Subcutaneous abdominal adipose tissue (tissue), 5 donors: ENCODE data around the gene CISH.

Experiments used
- H3K27ac ChIP-seq: one replicate; pipeline ENCODE4 v1.7.0; 2013; ENCODE audit warnings: low read depth, mild to moderate bottlenecking, inconsistent platforms, low read length, moderate library complexity
- H3K27me3 ChIP-seq, 5 donors: one replicate each; pipeline ENCODE4 v1.7.0; 2013; ENCODE audit warnings: low read length in 5 of 5, inconsistent platforms in 1 of 5; ENCODE audit not compliant: control insufficient read depth in 5 of 5, insufficient read depth in 4 of 5
- H3K36me3 ChIP-seq, 5 donors: one replicate each; pipeline ENCODE4 v1.7.0; 2013; ENCODE audit warnings: low read length in 5 of 5; ENCODE audit not compliant: control insufficient read depth in 5 of 5, insufficient read depth in 5 of 5
- H3K4me1 ChIP-seq, 5 donors: one replicate each; pipeline ENCODE4 v1.7.0; 2013; ENCODE audit warnings: low read length in 5 of 5, mild to moderate bottlenecking in 3 of 5, moderate library complexity in 1 of 5; ENCODE audit not compliant: control insufficient read depth in 5 of 5, insufficient read depth in 5 of 5
- H3K4me3 ChIP-seq, 5 donors: one replicate each; pipeline ENCODE4 v1.7.0; 2013; ENCODE audit warnings: low read length in 5 of 5, low read depth in 1 of 5
- H3K9ac ChIP-seq, 5 donors: one replicate each; pipeline ENCODE4 v1.7.0; 2013; ENCODE audit warnings: low read length in 5 of 5, mild to moderate bottlenecking in 4 of 5, moderate library complexity in 3 of 5
- H3K9me3 ChIP-seq, 5 donors: one replicate each; pipeline ENCODE4 v1.7.0; 2013; ENCODE audit warnings: low read length in 5 of 5; ENCODE audit not compliant: control insufficient read depth in 5 of 5
- donor health status: healthy.
- donor health status: healthy.
- donor health status: healthy.
- donor health status: healthy.
- donor health status: healthy.

Gene CISH

GRCh38 chr3:50567386-50568167, 44.0 kb downstream of the CISH start, which contains the start of gene C3orf18:
C3orf18 (minus strand) TSS chr3:50567747; CDS start chr3:50565699, 2,048 bp downstream.
- peak within 1 kb of the TSS; percentile 81 for H3K27ac ChIP-seq
- H3K27me3 ChIP-seq, result no peaks in the 10 kb centered on the region
- H3K9ac ChIP-seq, result peak within 1 kb of the TSS in 4 of 5 donors; percentile 70 to 84 (median 80)
- peak within 1 kb of the TSS; percentile 63 to 95 (median 81) for H3K4me3 ChIP-seq
- no peaks in the 10 kb centered on the region for H3K9me3 ChIP-seq
- H3K36me3 ChIP-seq, result peaks cover 0 to 11% (median 3%) of the 10 kb centered on the region in 5 donors
- peaks cover 6 to 48% (median 43%) of the 10 kb centered on the region in 5 donors for H3K4me1 ChIP-seq

- no peaks in the 10 kb centered on the region for H3K27me3 ChIP-seq
- no peaks in the 10 kb centered on the region for H3K9me3 ChIP-seq
- H3K4me1 ChIP-seq, result peaks cover 4 to 42% (median 38%) of the 10 kb centered on the region in 5 donors
- H3K4me3 ChIP-seq, result peak overlapping the region; percentile 52 to 81 (median 69)
- H3K36me3 ChIP-seq, result peaks cover 0 to 9% (median 0%) of the 10 kb centered on the region in 5 donors
- peak overlapping the region in 4 of 5 donors; percentile 63 to 84 (median 75) for H3K9ac ChIP-seq
- peak overlapping the region; percentile 23 for H3K27ac ChIP-seq
Observed at GRCh38 chr3:50567011-50567385, 44.6 kb downstream of the CISH start.

GRCh38 chr3:50564321-50564720, 47.3 kb downstream of the CISH start:
- no peak overlapping the region for H3K27ac ChIP-seq

GRCh38 chr3:50563867-50564266, 47.7 kb downstream of the CISH start:
- Histone ChIP-seq H3K4me1 (peaks cover 4 to 25% (median 22%) of the 10 kb centered on the region in 5 donors), H3K27me3 (no peaks in the 10 kb centered on the region), H3K9me3 (no peaks in the 10 kb centered on the region), H3K27ac (no peak overlapping the region), H3K4me3 (no peak overlapping the region), H3K9ac (peak overlapping the region in 1 of 5 donors; percentile 3), H3K36me3 (peaks cover 0 to 7% (median 4%) of the 10 kb centered on the region in 5 donors)

More at GRCh38 chr3:50564321-50564720, 47.3 kb downstream of the CISH start:
- H3K36me3 ChIP-seq, result peaks cover 0 to 5% (median 4%) of the 10 kb centered on the region in 5 donors
- no peak overlapping the region for H3K9ac ChIP-seq
- no peak overlapping the region for H3K4me3 ChIP-seq
- H3K9me3 ChIP-seq, result no peaks in the 10 kb centered on the region
- no peaks in the 10 kb centered on the region for H3K27me3 ChIP-seq
- peaks cover 4 to 28% (median 23%) of the 10 kb centered on the region in 5 donors for H3K4me1 ChIP-seq

- H3K36me3 ChIP-seq, result peaks cover 0 to 10% (median 4%) of the 10 kb centered on the region in 5 donors
- H3K27ac ChIP-seq, result no peak overlapping the region
- H3K27me3 ChIP-seq, result no peaks in the 10 kb centered on the region
- H3K9ac ChIP-seq, result no peak overlapping the region
- peaks cover 4 to 15% (median 12%) of the 10 kb centered on the region in 5 donors for H3K4me1 ChIP-seq
- H3K9me3 ChIP-seq, result no peaks in the 10 kb centered on the region
- H3K4me3 ChIP-seq, result no peak overlapping the region
Observed at GRCh38 chr3:50562861-50563260, 48.7 kb downstream of the CISH start.

- Histone ChIP-seq H3K9ac (no peak overlapping the region), H3K4me1 (no peaks in the 10 kb centered on the region), H3K36me3 (peaks cover 0 to 10% (median 2%) of the 10 kb centered on the region in 5 donors), H3K27me3 (peaks cover 0 to 7% (median 4%) of the 10 kb centered on the region in 5 donors), H3K27ac (no peak overlapping the region), H3K4me3 (no peak overlapping the region), H3K9me3 (no peaks in the 10 kb centered on the region)
Observed at GRCh38 chr3:50559702-50560101, 51.9 kb downstream of the CISH start.

GRCh38 chr3:50557915-50558314, 53.7 kb downstream of the CISH start:
- H3K9ac ChIP-seq, result no peak overlapping the region
- H3K27ac ChIP-seq, result no peak overlapping the region
- H3K9me3 ChIP-seq, result no peaks in the 10 kb centered on the region
- H3K4me1 ChIP-seq, result no peaks in the 10 kb centered on the region
- no peak overlapping the region for H3K4me3 ChIP-seq
- peaks cover 0 to 12% (median 4%) of the 10 kb centered on the region in 5 donors for H3K27me3 ChIP-seq
- H3K36me3 ChIP-seq, result peaks cover 0 to 10% (median 0%) of the 10 kb centered on the region in 5 donors

- Histone ChIP-seq H3K9me3 (no peaks in the 10 kb centered on the region), H3K36me3 (peaks cover 0 to 10% (median 0%) of the 10 kb centered on the region in 5 donors), H3K4me3 (no peak overlapping the region), H3K9ac (no peak overlapping the region), H3K27ac (no peak overlapping the region), H3K27me3 (peaks cover 0 to 14% (median 4%) of the 10 kb centered on the region in 5 donors), H3K4me1 (no peaks in the 10 kb centered on the region)
Observed at GRCh38 chr3:50557106-50557505, 54.5 kb downstream of the CISH start.
